NT2/D1 (cell line): Measurements from ENCODE around the gene HNRNPH1.

ENCODE experiments used
- SUZ12 ChIP-seq: IDR thresholded peaks from 2 replicates; pipeline ENCODE4 v1.6.1; 2011; ENCODE audit not compliant: insufficient read length, insufficient read depth; ENCODE audit errors: extremely low read depth
- YY1 ChIP-seq: IDR thresholded peaks from 2 replicates; pipeline ENCODE4 v1.6.1; 2011; ENCODE audit not compliant: insufficient read length, insufficient read depth
- ZNF274 ChIP-seq: IDR thresholded peaks from 2 replicates; pipeline ENCODE4 v1.6.1; 2011; ENCODE audit warnings: mild to moderate bottlenecking, low read depth, low read length

DNA sequence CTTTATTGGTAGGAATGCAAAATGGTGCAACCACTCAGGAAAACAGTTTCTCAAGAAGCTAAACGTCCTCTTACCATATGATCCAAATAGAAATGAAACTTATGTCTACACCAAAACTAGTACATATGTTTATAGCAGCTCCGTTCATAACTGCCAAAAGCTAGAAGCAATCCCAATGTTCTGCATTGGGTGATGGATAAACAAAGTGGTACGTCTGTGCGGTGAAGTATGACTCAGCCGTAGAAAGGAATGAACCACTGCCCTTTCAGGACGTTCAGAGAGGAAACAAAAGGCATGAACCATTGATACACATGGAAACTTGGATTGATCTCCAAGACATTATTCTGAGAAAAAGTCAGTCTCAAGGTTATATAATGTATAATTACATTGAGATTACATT, 27.6 kb downstream of the HNRNPH1 start:
- TF ChIP-seq SUZ12: no peak
- TF ChIP-seq YY1: no peak
- no peak for TF ChIP-seq ZNF274
